Limb (tissue), 2 donors: Measurements from ENCODE around the gene DNAL4.

Experiments
- DNase-seq, 2 donors: peaks; one replicate each; pipeline ENCODE4 v3.0.0-alpha.2; 2016; ENCODE audit errors: extremely low spot score in 2 of 2

Gene DNAL4

DNA sequence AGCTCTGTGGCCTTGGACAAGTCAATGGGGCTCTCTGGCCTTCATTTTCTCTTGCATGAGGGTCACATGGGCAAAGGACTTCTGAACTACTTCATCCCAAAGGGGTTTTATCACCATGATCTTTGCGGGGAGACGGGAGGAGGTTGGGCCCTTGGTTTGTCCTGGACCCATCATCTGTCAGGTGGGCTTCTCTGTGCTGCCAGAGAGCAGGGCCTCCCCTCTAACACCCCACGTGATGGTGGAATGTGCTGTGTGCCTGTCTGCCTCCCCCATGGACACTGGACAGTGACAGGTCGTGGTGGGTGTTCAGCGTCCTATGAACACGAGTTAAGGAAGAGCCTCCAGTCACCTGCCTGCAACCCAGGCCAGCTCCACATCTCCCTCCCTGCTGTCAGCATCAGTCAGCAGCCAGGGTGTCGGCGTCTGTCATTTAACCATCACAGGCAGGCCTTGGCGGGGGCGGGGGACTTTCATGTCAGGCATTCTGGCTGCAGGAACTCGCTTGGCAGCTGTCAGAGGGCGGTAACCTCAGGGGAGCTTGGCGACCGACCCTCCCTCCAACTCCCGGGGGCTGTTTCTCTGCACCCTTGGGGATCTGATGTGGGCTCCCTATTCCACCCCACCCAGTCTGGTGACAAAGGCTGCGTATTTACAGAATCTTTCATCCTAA, 35.5 kb downstream of the DNAL4 start:
- DNase-seq: no peak

DNA sequence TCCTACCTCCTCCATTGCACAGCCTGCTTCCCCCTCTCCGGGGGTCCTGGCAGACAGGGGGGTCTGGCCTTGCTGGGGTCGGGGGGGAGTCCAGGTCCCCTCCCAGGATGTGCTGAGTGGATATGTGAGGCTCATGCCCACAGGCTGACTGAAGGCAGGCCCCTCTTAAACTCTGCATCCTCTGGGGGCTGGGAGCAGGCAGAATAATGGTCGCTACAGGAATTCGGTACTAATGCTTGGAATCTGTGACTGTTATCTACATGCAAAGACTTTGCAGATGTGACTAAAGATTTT, 36.5 kb downstream of the DNAL4 start:
- no peak for DNase-seq

GRCh38 chr22:38756711-38757463, 37.1 kb downstream of the DNAL4 start:
- DNase-seq: no peak

- DNase-seq: peak; percentile 88 to 95
These were observed 37.9 kb downstream of the DNAL4 start, which contains the start of gene SUN2 for GRCh38 chr22:38755911-38756532. Gene SUN2 (minus strand): TSS chr22:38755998. CDS start chr22:38752628, 3,370 bp downstream.

GRCh38 chr22:38755155-38755910, 38.6 kb downstream of the DNAL4 start:
- DNase-seq: peak in 1 of 2 donors; percentile 70

DNA sequence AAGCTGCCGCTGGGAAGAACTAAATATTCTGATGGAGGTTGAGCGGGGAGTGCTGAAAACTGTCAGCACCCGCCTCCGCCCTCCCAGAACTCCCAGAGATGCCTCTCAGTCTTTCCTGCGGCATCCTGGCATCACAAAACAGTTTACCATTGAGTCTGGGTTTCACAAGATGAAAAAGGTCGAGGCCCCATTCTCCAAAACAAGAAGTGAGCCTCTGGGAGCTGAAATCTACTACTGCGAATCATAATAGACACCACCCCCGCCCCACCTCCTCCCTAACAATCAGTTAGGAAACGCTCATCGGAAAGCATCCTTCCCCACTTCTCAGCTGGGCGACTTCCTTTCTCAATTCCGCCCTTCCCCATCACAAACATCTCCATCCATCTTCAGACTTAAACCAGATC, 39.2 kb downstream of the DNAL4 start:
- DNase-seq: no peak

- peak in 1 of 2 donors; percentile 17 for DNase-seq
These were observed 39.8 kb downstream of the DNAL4 start for GRCh38 chr22:38753948-38754750.

- peak in 1 of 2 donors; percentile 10 for DNase-seq
These were observed 42.3 kb downstream of the DNAL4 start for GRCh38 chr22:38751422-38752346.

DNA sequence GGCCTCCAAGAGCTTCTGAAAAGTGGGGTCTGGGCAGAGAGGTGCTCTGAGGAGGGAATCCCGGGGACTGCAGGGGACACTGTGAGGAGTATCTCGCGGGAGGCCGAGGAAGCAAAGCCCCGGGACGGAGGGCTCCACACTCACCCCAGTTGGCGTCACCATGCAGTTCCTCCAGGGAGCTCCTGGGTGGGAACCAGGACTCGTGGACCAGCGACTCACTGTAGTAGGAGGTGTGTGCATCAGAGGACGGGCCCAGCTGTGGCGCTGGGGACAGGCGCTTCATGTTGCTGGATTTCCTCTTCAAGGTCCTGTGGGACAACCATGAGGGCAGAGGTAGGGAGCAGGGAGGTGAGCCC, 42.9 kb downstream of the DNAL4 start:
- DNase-seq: no peak

DNA sequence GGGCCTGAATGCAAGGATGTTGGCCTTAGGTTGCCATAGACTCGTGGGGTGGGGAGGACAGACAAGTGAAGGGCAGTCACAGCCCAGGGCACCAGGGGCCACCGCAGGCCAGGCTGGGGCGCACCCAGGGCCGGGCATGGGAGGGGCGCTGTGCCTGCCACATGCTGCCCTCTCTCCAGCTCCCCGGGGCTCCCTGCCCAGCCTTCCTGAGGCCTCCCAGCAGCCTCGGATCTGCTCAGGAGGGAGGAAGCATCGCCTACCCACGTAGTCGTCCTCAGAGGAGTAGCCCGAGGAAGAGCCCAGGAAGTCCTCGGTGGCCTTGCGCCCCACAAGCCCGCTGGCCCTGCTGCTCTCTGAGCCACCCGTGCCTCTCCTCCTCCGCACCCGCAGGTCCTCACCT, 43.3 kb downstream of the DNAL4 start:
- DNase-seq: no peak

- DNase-seq: no peak
These were observed 43.8 kb downstream of the DNAL4 start for GRCh38 chr22:38750104-38750503.

DNA sequence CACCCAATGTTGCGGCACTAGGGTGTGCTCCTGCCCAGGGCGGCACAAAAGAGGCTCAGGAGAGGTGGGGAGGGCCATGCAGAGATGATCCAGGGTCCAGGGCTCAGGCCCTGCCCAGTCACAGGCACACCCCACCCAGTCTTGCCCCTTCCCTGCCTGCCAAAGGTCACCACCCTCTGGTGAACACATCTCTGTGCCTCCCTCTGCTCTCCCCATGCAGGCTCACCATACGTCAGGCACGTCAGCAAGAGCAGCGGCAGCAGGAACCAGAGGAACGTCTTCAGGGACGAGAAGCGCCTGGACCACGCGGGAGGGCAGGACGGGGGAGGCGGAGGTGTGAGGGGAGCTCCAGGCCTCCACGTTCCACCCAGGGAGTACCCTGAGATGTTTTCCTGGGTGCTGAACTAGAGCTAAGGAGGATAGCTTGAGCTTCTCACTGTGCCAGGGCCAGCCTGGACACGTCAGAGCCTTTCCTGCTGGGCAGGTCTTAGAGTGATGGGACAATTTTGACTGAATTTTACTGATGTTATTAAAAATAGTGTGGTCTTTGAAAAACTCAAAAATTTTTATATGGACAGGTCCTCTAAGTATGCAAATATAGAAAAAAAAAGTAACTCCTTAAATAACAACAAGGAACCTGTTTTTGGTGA, 45.3 kb downstream of the DNAL4 start:
- no peak for DNase-seq

- no peak for DNase-seq
These were observed 48.1 kb downstream of the DNAL4 start for GRCh38 chr22:38745676-38746460.

- DNase-seq: no peak
These were observed 49.0 kb downstream of the DNAL4 start for GRCh38 chr22:38744981-38745380.

- DNase-seq: no peak
These were observed 51.6 kb downstream of the DNAL4 start for GRCh38 chr22:38742176-38742942.

DNA sequence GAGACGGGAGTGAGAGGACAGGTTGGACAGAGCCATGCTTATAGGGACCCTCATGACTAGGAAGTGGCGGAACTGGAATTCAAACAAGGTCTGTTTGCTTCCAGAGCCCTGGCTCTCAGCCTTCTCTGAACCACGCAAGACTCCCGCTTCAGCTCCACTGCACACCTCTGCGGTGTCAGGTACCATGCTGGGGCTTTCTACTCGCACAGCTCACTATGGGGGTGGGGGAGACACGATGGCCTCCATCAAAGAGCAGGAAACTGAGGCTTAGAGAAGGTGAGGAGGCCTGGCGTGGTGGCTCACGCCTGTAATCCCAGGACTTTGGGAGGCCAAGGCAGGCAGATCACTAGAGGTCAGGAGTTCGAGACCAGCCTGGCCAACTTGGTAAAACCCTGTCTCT, 52.4 kb downstream of the DNAL4 start:
- DNase-seq: no peak

- DNase-seq: no peak
These were observed 52.8 kb downstream of the DNAL4 start for GRCh38 chr22:38741166-38741565.

- DNase-seq: no peak
These were observed 53.2 kb downstream of the DNAL4 start for GRCh38 chr22:38740754-38741153.
